ENCODE results near the gene MTMR11.
A peak's percentile ranks its signal among the peaks of the same experiment; 100 is the strongest.
"Not testable (repeated sequence)": the region's sequence is repeated elsewhere in the genome, so short reads cannot be mapped to it uniquely, and the experiment has no call there.

The MTMR11 gene

GRCh38 chr1:149899460-149900284 is 37.0 kb downstream of the MTMR11 start, which contains the start of gene BOLA1:
Gene BOLA1 (plus strand): TSS chr1:149899568. CDS start chr1:149900060, 492 bp downstream.
- peak; percentile 93 for DNase-seq

GRCh38 chr1:149896575-149896974 is 40.1 kb downstream of the MTMR11 start:
- no peak for DNase-seq

GRCh38 chr1:149888999-149889289 is 47.7 kb downstream of the MTMR11 start:
- peak; percentile 57 for DNase-seq

GRCh38 chr1:149888247-149888998 is 48.3 kb downstream of the MTMR11 start:
- peak; percentile 96 for DNase-seq

GRCh38 chr1:149887456-149888246 is 49.0 kb downstream of the MTMR11 start:
- peak; percentile 99 for DNase-seq

GRCh38 chr1:149887196-149887455 is 49.6 kb downstream of the MTMR11 start:
- DNase-seq: not testable (repeated sequence)

- DNase-seq: peak; percentile 100
Measured at GRCh38 chr1:149886396-149887195, 50.1 kb downstream of the MTMR11 start.

GRCh38 chr1:149886121-149886395 is 50.6 kb downstream of the MTMR11 start:
- DNase-seq: not testable (repeated sequence)

- DNase-seq: peak; percentile 92
Measured at GRCh38 chr1:149885339-149886120, 51.1 kb downstream of the MTMR11 start.

- DNase-seq: peak; percentile 51
Measured at GRCh38 chr1:149884433-149885338, 52.0 kb downstream of the MTMR11 start.

GRCh38 chr1:149883598-149884247 is 53.0 kb downstream of the MTMR11 start:
- DNase-seq: no peak

- DNase-seq: no peak
Measured at GRCh38 chr1:149881876-149882275, 54.8 kb downstream of the MTMR11 start.

GRCh38 chr1:149879556-149879955 is 57.1 kb downstream of the MTMR11 start:
- no peak for DNase-seq
